Measurements from ENCODE around the gene PLCH2.

DNA sequence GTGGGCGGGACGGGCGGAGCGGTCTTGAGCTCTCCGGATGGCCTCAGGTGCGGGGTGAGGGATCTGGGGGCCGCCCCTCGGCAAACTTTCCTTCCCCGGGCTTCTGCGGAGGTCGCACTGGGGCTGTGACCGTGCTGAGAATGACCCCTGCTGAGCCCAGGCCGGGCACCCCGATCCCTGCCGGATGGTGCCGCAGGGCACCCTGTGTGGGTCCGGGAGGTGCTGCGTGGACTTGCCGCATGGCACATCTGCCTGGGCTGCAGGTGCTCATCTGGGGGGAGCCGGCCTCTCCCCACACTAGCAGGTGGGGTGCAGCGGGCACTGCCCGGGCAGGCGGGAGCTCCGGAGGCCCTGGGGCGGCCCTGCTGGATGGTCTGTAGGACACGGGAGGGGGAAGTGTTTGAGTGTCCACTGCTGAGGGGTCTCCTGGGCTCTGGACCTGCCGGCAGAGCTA, 31.9 kb upstream of the PLCH2 start:
- TF ChIP-seq FOS (IDR thresholded peaks at IDR 0.05; ENCODE audit: borderline replicate concordance, insufficient read depth, low read length) (no peak), POLR2A (IDR thresholded peaks at IDR 0.05; ENCODE audit: low read depth, low read length) (no peak), MYC (IDR thresholded peaks at IDR 0.05; ENCODE audit: low read depth, low read length) (no peak), EZH2 (IDR thresholded peaks at IDR 0.05; ENCODE audit: borderline replicate concordance, low read depth, low read length, severe bottlenecking) (peak; percentile 53)
- TF ChIP-seq, protein P1, sequence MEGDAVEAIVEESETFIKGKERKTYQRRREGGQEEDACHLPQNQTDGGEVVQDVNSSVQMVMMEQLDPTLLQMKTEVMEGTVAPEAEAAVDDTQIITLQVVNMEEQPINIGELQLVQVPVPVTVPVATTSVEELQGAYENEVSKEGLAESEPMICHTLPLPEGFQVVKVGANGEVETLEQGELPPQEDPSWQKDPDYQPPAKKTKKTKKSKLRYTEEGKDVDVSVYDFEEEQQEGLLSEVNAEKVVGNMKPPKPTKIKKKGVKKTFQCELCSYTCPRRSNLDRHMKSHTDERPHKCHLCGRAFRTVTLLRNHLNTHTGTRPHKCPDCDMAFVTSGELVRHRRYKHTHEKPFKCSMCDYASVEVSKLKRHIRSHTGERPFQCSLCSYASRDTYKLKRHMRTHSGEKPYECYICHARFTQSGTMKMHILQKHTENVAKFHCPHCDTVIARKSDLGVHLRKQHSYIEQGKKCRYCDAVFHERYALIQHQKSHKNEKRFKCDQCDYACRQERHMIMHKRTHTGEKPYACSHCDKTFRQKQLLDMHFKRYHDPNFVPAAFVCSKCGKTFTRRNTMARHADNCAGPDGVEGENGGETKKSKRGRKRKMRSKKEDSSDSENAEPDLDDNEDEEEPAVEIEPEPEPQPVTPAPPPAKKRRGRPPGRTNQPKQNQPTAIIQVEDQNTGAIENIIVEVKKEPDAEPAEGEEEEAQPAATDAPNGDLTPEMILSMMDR (IDR thresholded peaks at IDR 0.05; ENCODE audit: extremely low read depth in 1 of 2, insufficient read depth in 1 of 2, low read depth in 1 of 2, low read length in 2 of 2) = no peak
- TF ChIP-seq, protein P2, sequence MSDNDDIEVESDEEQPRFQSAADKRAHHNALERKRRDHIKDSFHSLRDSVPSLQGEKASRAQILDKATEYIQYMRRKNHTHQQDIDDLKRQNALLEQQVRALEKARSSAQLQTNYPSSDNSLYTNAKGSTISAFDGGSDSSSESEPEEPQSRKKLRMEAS (IDR thresholded peaks at IDR 0.05; ENCODE audit: insufficient read depth, insufficient read length) = no peak

Data from endothelial cell of umbilical vein (primary cell).